H1 (cell line): ENCODE results near the gene SARNP. TPM values are rescaled to one million over a fixed set of nuclear protein-coding genes. Genes with fewer than 3 reads are reported as not detected.

Experiments used
- CTCF ChIA-PET: fragments of 300-600 bp; sonication (Branson Sonifier 250); formaldehyde crosslinking; loops from one replicate; lab custom pipeline; 2021; ENCODE audit not compliant: partially characterized antibody; lab: Charles Lee
- POLR2A ChIA-PET: fragments of 300-600 bp; sonication (Branson Sonifier 250); formaldehyde crosslinking; loops from one replicate; lab custom pipeline; 2021; ENCODE audit warnings: inconsistent platforms; ENCODE audit not compliant: partially characterized antibody; lab: Charles Lee
- DNase-seq, 2 experiments: peaks; one replicate each; pipeline versions ENCODE4 v3.0.0 to v3.0.0-alpha.2; 2010 to 2022; ENCODE audit warnings: low spot score in 2 of 2, low read depth in 1 of 2, mixed read lengths in 1 of 2
- FAIRE-seq: peaks from 2 replicates; lab custom pipeline; 2011; peaks lifted over from hg19 to GRCh38; lab: Jason Lieb, UNC
- H2AFZ ChIP-seq: 2 replicates; pipeline ENCODE4 v1.8.1; 2012; ENCODE audit warnings: low read length, inconsistent platforms
- H2AK5ac ChIP-seq: 2 replicates; pipeline ENCODE4 v1.6.1; 2013; ENCODE audit warnings: low read depth, low read length
- H2BK120ac ChIP-seq: replicated peaks from 2 replicates; pipeline ENCODE3; 2013; ENCODE audit warnings: low read depth, low read length, inconsistent platforms
- H2BK12ac ChIP-seq: 2 replicates; pipeline ENCODE4 v1.6.1; 2013; ENCODE audit warnings: low read depth, low read length
- H2BK15ac ChIP-seq: 2 replicates; pipeline ENCODE4 v1.6.1; 2013; ENCODE audit warnings: low read length
- H2BK20ac ChIP-seq: 2 replicates; pipeline ENCODE4 v1.6.1; 2013; ENCODE audit warnings: low read length
- H2BK5ac ChIP-seq: 2 replicates; pipeline ENCODE4 v1.6.1; 2013; ENCODE audit warnings: low read depth, low read length
- H3K14ac ChIP-seq: 2 replicates; pipeline ENCODE4 v1.6.1; 2013; ENCODE audit warnings: inconsistent platforms; ENCODE audit not compliant: insufficient read length
- H3K18ac ChIP-seq: 2 replicates; pipeline ENCODE4 v1.6.1; 2013; ENCODE audit warnings: low read length; ENCODE audit errors: extremely low read depth
- H3K23ac ChIP-seq: 2 replicates; pipeline ENCODE4 v1.6.1; 2013; ENCODE audit warnings: inconsistent platforms; ENCODE audit not compliant: insufficient read length
- H3K23me2 ChIP-seq: 2 replicates; pipeline ENCODE4 v1.6.1; 2013; ENCODE audit warnings: low read depth, low read length
- H3K27ac ChIP-seq: 2 replicates; pipeline ENCODE4 v1.6.1; 2011; ENCODE audit warnings: low read depth, low read length, inconsistent platforms
- H3K27me3 ChIP-seq, 4 experiments: replicated peaks in 1 of 4; 1 replicate in 1 of 4; 2 replicates in 3 of 4; pipeline versions ENCODE4 v1.6.1 to v1.8.1; 2011 to 2013; ENCODE audit warnings: low read length in 3 of 4, mild to moderate bottlenecking in 3 of 4, inconsistent platforms in 2 of 4, mixed read lengths in 2 of 4, moderate library complexity in 1 of 4; ENCODE audit not compliant: control insufficient read depth in 3 of 4, insufficient read depth in 3 of 4; ENCODE audit errors: extremely low read depth in 1 of 4
- H3K36me3 ChIP-seq, 4 experiments: 2 replicates each; pipeline versions ENCODE4 v1.6.1 to v1.8.1; 2011 to 2013; ENCODE audit warnings: mild to moderate bottlenecking in 4 of 4, low read length in 3 of 4, moderate library complexity in 2 of 4, control low read depth in 1 of 4, inconsistent platforms in 1 of 4; ENCODE audit not compliant: insufficient read depth in 4 of 4, control insufficient read depth in 2 of 4
- H3K4ac ChIP-seq: replicated peaks from 2 replicates; pipeline ENCODE3; 2013; ENCODE audit warnings: low read length, low read depth, mixed read lengths, inconsistent platforms; ENCODE audit not compliant: insufficient read length
- H3K4me1 ChIP-seq, 4 experiments: replicated peaks in 1 of 4; 1 replicate in 1 of 4; 2 replicates in 3 of 4; pipeline versions ENCODE4 v1.6.1 to v1.8.1; 2011 to 2013; ENCODE audit warnings: low read length in 3 of 4, inconsistent platforms in 2 of 4, mixed read lengths in 1 of 4; ENCODE audit not compliant: insufficient read depth in 4 of 4, control insufficient read depth in 3 of 4
- H3K4me2 ChIP-seq, 2 experiments: 2 replicates each; pipeline versions ENCODE4 v1.6.1 to v1.8.1; 2011 to 2013; ENCODE audit warnings: low read depth in 2 of 2, low read length in 2 of 2, control low read depth in 1 of 2, inconsistent platforms in 1 of 2, mild to moderate bottlenecking in 1 of 2; ENCODE audit not compliant: insufficient read depth in 1 of 2
- H3K4me3 ChIP-seq, 4 experiments: fragments of 200-600, 300-600 bp in 1 of 4; sonication (generic), shearing (Covaris generic), sonication (Bioruptor Twin) in 1 of 4; 2 replicates each; pipeline versions ENCODE4 v1.5.1 to v1.8.1; 2011 to 2016; ENCODE audit warnings: low read length in 4 of 4, low read depth in 3 of 4, control low read depth in 2 of 4, inconsistent platforms in 2 of 4, mild to moderate bottlenecking in 2 of 4, mixed read lengths in 1 of 4, moderate library complexity in 1 of 4; ENCODE audit not compliant: insufficient read depth in 2 of 4; ENCODE audit errors: extremely low read depth in 1 of 4
- H3K56ac ChIP-seq: replicated peaks from 2 replicates; pipeline ENCODE3; 2013; ENCODE audit warnings: low read depth, mild to moderate bottlenecking, mixed read lengths, low read length, inconsistent platforms; ENCODE audit not compliant: insufficient read length
- H3K79me1 ChIP-seq: 2 replicates; pipeline ENCODE4 v1.6.1; 2013; ENCODE audit warnings: low read depth, low read length, control low read depth
- H3K79me2 ChIP-seq, 2 experiments: 2 replicates each; pipeline versions ENCODE4 v1.6.1 to v1.8.1; 2012 to 2013; ENCODE audit warnings: low read length in 2 of 2, mild to moderate bottlenecking in 2 of 2, inconsistent platforms in 1 of 2; ENCODE audit not compliant: insufficient read depth in 2 of 2, control insufficient read depth in 1 of 2
- H3K9ac ChIP-seq, 4 experiments: replicated peaks in 1 of 4; 1 replicate in 1 of 4; 2 replicates in 3 of 4; pipeline versions ENCODE4 v1.6.1 to v1.8.1; 2011 to 2013; ENCODE audit warnings: low read depth in 3 of 4, low read length in 3 of 4, control low read depth in 2 of 4, mild to moderate bottlenecking in 2 of 4, moderate library complexity in 2 of 4, inconsistent platforms in 1 of 4; ENCODE audit errors: extremely low read depth in 1 of 4
- H3K9me3 ChIP-seq, 2 experiments: 2 replicates each; pipeline versions ENCODE4 v1.6.1 to v1.8.1; 2012 to 2013; ENCODE audit warnings: mild to moderate bottlenecking in 2 of 2, moderate library complexity in 2 of 2, control low read depth in 1 of 2, inconsistent platforms in 1 of 2, low read depth in 1 of 2, low read length in 1 of 2, mixed read lengths in 1 of 2; ENCODE audit not compliant: insufficient read depth in 2 of 2
- H4K20me1 ChIP-seq, 2 experiments: replicated peaks in 1 of 2; 2 replicates each; pipeline versions ENCODE3 to v1.8.1; 2011 to 2013; ENCODE audit warnings: inconsistent platforms in 2 of 2, low read length in 2 of 2, mild to moderate bottlenecking in 1 of 2; ENCODE audit not compliant: insufficient read depth in 2 of 2, control insufficient read depth in 1 of 2
- H4K5ac ChIP-seq: 2 replicates; pipeline ENCODE4 v1.6.1; 2013; ENCODE audit warnings: low read length, low read depth, mixed read lengths, inconsistent platforms; ENCODE audit not compliant: insufficient read length
- H4K8ac ChIP-seq: 2 replicates; pipeline ENCODE4 v1.8.0; 2013; ENCODE audit warnings: mild to moderate bottlenecking, moderate library complexity, low read length, inconsistent platforms; ENCODE audit not compliant: insufficient read depth; ENCODE audit errors: extremely low read depth
- H4K91ac ChIP-seq: replicated peaks from 2 replicates; pipeline ENCODE3; 2013; ENCODE audit warnings: low read length, mixed read lengths, inconsistent platforms; ENCODE audit not compliant: insufficient read length
- CEBPB ChIP-seq: IDR thresholded peaks from 2 replicates; pipeline ENCODE4 v1.6.1; 2012; ENCODE audit warnings: low read depth, low read length
- KDM4A ChIP-seq: IDR thresholded peaks from one replicate; pipeline ENCODE4 v1.7.1; 2012; ENCODE audit warnings: low read depth, mild to moderate bottlenecking, moderate library complexity, low read length, inconsistent platforms; ENCODE audit not compliant: severe bottlenecking
- POLR2AphosphoS5 ChIP-seq: IDR thresholded peaks from 2 replicates; pipeline ENCODE4 v1.6.1; 2011; ENCODE audit warnings: low read depth, low read length
- SP2 ChIP-seq: IDR thresholded peaks from 2 replicates; pipeline ENCODE4 v1.6.1; 2012; ENCODE audit warnings: mild to moderate bottlenecking, low read length, inconsistent platforms
- WGBS, 2 experiments: shearing (Covaris generic) in 1 of 2; methylation state at CpG; one replicate each; pipeline versions ENCODE4 v1.1.6 to v1.1.7; 2013 to 2015; ENCODE audit warnings: low lambda C conversion rate in 2 of 2, mixed read lengths in 2 of 2, inconsistent platforms in 1 of 2, low coverage in 1 of 2, missing lambda C conversion rate in 1 of 2; ENCODE audit not compliant: insufficient replicate concordance in 2 of 2, insufficient coverage in 1 of 2, insufficient read length in 1 of 2; ENCODE audit errors: extremely low coverage in 1 of 2, missing lambda C conversion rate in 1 of 2; 5-methylcytosine and 5-hydroxymethylcytosine counted together
- polyA plus RNA-seq, 7 experiments: library from polyadenylated mRNA; depleted of rRNA in 3 of 7; stranded (reverse) in 5 of 7; unstranded in 2 of 7; fragments of >200 nt in 5 of 7; fragments of 200-250 nt in 2 of 7; gene quantifications; 1 replicate in 5 of 7; 2 replicates in 1 of 7; 4 replicates in 1 of 7; pipeline versions ENCODE4 v1.2.1 to v1.2.3, GENCODE V29; 2011 to 2013; ENCODE audit warnings: missing spikeins in 2 of 7, mixed read lengths in 2 of 7
- total RNA-seq: library from RNA; stranded (reverse); fragmentation: NEBNext Ultra II Directional; extraction: Animal tissue kit (Norgen Biotek cat#: 25700); gene quantifications from 2 replicates; pipeline ENCODE4 v1.2.1, GENCODE V29; 2021

The SARNP gene
- total and polyA plus RNA-seq, 2 of the 8 experiments (the other 6 are each of a cell fraction or from before 2014, with no cell fraction given) = 114 to 226 TPM

DNA sequence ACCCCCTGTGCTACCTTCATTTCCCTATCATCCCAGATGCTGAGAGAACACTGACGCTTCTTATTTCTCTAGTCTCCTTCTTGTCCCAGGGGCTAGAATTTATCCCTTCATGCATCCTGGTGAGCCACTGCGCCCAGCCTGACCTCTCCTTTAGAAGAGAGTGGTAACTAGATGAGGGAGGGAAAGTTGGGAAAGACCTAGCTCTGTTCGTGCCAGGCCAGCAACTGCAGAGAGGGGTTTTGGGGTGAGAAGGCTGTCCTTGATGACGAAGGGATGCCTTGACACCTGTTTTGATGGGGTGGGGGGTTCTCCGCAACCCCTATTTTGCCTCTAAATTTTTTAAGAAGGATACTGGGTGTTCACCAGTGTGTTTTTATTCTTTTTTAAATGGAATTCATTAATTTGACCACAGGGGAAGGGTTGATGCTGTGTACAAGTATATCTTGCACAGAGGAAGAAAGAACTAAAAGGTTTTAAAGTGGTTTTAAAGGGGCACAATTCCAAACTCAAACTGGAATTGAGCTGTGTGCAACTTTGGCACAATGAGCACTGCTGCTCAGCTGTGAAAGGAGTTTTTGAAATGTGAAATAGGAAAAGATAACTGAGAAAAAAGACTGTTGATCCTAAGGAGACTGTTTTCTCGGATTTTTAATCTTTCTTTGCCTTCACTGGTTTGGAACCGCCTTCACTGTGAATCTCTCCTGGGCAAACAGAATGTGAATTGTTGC, 32.3 kb upstream of the SARNP start:
- Histone ChIP-seq H3K27ac (no peak overlapping the region), H2BK15ac (no peak overlapping the region), H4K8ac (no peak overlapping the region), H2BK20ac (no peak overlapping the region), H3K23ac (no peak overlapping the region), H3K23me2 (no peaks in the 10 kb centered on the region), H3K9me3 (no peaks in the 10 kb centered on the region), H3K9ac (no peak overlapping the region), H3K4me2 (no peak overlapping the region), H2BK12ac (no peak overlapping the region), H3K36me3 (no peaks in the 10 kb centered on the region), H3K79me2 (no peaks in the 10 kb centered on the region), H3K4me1 (no peaks in the 10 kb centered on the region; a peak in 1 of 7 replicates), H2BK120ac (no peak overlapping the region), H4K5ac (no peak overlapping the region), H3K4me3 (no peak overlapping the region), H3K79me1 (no peaks in the 10 kb centered on the region), H4K20me1 (no peaks in the 10 kb centered on the region), H2AFZ (0 out of 2 replicates have a peak overlapping the region, but pooled peaks have one; percentile 29), H3K4ac (no peak overlapping the region), H4K91ac (no peak overlapping the region), H2BK5ac (no peak overlapping the region), H3K18ac (no peak overlapping the region), H2AK5ac (no peak overlapping the region), H3K27me3 (no peaks in the 10 kb centered on the region), H3K14ac (no peak overlapping the region), H3K56ac (no peak overlapping the region)
- ChIA-PET POLR2A (interaction anchor here (1.1 to 1.3 kb wide), 2 partner anchors 18 to 20 kb away, joined by 3 read pairs; no protein-coding TSS in a partner anchor), CTCF (no interaction called here)
- no peak for DNase-seq
- 93% methylated on average over 7 of the region's 7 CpGs; no CpG with 5 or more reads in 1 of the 2 experiments for WGBS, 2 experiments
- FAIRE-seq = no peak
- TF ChIP-seq CEBPB = no peak
- TF ChIP-seq KDM4A = no peak
- TF ChIP-seq POLR2AphosphoS5 = no peak
- TF ChIP-seq SP2 = no peak
